A204.1 (cell line): ENCODE measurements around the gene SLC27A2.

Source experiments
- FAIRE-seq: peaks from 2 replicates; lab custom pipeline; 2012; peaks lifted over from hg19 to GRCh38; lab: Jason Lieb, UNC

Gene SLC27A2

DNA sequence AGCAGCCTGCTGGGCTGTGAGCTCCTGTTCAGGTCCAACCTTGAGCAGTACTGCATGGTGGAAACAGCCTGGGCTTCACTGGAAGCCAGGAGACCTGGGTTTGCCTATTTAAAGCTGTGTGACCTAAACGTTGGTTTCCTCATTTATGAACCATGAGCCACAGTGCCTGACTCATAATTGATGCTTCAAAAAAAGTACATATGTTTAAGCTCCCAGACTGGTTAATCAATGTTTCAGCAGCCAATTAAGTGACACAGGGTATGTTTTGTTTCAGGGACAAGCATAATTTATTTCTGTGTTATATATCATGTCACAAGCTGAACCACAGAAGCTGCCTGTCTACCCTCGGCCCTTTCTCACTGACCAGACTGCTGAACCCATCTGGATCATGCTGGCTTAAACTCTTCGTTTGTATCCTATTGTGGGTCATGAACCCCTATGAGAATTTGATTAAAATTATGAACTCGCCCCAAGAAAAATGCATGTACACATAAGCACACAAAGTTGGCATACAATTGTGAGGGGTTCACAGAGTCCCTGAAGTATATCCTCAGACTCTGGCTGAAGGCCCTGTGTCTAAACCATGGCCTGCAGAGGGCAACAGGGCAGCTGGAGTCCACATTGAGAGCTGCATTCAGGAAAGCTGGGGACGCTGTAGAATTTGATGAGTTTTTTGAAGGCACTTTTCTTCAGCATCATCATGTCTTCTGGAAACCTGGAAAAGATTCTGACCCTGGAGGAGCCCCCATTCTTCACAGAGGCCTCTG, 59.9 kb downstream of the SLC27A2 start:
- FAIRE-seq, result no peak

DNA sequence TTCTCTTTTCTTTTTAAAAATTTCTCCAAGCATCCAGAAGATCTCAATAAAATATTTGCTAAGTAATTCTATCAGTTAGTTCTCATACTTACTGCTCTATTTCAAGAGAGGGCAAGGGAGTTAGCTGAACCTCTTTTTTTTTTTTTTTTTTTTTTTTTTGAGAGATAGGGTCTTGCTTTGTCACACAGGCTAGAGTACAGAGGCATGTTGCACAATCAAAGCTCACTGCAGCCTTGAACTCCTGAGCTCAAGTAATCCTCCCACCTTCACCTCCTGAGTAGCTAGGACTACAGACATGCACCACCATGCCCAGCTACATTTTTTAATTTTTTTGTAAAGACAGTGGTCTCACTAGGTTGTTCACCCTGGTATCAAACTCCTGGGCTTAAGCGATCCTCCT, 62.2 kb downstream of the SLC27A2 start:
- FAIRE-seq, result no peak

DNA sequence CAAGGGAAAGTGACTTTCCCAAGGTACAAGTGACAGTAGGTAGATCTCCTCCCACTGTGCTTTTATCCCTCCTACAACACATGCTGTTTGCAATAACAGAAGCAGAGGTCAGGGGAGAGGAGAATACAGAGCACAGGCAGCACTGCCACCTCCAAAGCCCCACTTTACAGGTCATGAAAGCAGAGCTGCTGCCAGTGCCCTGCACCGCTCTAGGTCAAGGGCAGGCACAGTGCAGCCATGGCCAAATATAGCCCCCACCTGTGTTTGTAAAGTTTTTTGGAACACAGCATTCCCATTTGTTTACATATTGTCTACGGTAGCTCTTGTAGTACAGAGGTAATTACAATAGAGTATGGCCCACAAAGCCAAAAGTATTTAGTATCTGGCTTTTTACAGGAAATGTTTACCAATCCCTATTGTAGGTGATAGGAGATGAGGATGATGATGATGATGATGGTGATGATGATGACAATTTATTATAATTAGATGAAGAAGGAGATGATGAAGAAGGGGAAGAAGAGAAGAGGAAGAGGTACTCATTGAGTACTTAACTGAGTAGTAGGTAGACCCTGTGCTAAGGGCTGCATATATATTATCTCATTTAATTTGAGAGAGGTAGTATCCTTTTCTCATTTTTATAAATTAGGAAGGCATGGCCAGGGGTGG, 63.1 kb downstream of the SLC27A2 start:
- no peak for FAIRE-seq

DNA sequence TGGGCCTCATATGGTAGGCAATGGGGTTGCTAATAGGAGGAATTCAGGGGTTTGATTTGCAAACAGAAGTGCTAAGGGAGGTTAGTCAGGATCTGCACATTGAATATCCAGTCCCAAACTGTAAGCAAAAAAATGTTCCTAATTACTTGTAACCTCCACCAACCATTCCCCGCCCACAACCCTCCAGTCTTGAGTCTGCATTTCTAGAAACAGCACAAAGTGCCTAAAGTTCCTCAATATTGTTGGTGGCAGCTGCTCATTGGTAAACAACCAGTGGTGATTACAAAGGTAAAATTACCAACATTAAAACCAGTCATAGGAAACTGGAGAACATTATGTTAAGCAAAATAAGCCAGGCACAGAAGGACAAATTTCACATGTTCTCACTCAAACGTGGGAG, 64.6 kb downstream of the SLC27A2 start:
- FAIRE-seq, result no peak

- FAIRE-seq, result no peak
These were observed 66.0 kb downstream of the SLC27A2 start for GRCh38 chr15:50247819-50248655.

- FAIRE-seq, result no peak
These were observed 67.1 kb downstream of the SLC27A2 start for GRCh38 chr15:50248994-50249582.

DNA sequence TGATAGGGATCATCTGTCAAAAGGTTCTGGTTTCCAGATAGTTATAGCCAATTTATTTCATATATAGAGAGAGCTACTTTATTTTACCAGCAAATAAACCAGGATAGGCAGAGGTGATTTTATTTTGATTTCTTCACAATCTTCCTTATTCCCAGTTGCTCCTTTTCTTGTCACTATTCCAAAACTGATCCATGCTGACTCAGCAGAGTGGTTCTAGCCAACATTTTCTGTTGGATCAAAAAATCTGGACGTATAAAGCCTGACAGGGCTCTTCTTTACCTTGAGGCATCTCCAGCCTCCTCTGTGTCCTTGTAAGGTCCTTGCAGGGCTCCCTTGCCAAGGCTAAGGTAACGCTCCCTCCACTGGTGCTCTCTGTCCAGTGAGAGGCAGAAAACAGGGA, 67.7 kb downstream of the SLC27A2 start:
- FAIRE-seq, result no peak

DNA sequence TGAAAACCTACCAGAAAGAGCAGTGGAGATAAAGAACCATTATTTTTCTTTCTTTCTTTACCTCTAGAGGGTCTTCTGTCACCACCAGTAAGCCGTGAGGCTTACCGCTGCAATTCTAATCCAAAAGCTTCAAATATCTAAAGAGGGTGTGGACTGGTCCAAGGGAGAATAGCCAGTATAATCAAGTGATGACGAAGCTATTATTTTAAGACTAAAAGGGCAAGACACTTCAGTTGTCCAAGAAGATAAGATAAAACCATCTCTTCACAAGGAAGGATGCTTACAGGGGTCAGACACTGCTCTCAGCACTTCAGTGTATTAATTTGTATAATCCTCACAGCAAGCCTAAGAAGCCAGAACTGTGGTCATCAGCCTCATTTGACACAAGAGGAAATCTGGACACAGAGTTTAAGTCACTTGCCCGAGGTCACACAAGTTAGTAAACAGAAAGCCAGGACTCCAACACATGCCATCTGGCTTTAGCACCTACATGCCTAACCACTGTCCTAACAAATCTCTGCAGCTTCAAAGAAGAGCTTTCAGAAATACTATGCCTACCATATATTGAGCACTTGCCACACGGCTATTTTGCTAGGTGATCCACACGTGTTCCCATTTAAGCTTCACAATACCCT, 68.9 kb downstream of the SLC27A2 start:
- no peak for FAIRE-seq

DNA sequence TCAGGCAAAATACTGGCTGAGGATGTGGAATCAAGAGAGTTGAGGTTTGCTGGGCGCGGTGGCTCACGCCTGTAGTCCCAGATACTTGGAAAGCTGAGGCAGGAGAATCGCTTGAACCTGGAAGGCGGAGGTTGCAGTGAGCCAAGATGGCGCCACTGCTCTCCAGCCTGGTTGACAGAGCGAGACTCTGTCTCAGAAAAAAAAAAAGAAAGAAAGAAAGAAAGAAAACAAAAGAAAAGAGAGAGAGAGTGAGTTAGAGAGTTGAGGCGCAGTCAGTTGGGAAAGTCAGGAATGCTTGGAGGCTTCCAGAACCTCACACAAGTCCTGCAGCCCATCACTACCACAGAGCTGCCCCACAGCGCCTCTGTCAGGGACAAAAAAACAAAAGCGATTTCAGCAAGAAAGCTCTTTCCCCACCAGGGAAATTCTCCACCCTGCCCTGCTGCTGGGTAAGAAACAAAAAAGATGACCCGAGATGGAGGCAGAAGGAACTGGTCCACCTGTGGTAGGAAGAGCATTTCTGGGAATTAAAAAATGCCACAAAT, 69.7 kb downstream of the SLC27A2 start:
- FAIRE-seq, result no peak

DNA sequence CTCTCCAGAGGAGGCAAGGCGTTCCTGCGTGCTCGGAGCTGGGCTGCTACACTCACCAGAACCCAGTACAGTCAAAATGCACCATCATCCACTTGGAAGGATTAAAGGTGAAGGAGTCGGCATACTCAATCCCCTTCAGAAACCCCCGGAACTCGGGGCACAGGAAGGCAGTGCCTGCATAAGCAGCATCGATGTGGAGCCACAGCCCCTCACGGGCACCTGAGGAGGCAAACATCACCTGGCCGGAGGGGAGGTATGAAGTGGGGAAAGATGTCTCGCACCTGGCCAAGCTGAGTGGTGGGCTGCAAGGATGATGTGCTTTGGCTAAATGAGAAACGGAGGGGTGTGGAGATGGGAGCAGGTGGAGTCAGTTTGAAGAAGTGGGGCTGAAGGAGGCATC, 70.6 kb downstream of the SLC27A2 start:
- FAIRE-seq, result no peak

DNA sequence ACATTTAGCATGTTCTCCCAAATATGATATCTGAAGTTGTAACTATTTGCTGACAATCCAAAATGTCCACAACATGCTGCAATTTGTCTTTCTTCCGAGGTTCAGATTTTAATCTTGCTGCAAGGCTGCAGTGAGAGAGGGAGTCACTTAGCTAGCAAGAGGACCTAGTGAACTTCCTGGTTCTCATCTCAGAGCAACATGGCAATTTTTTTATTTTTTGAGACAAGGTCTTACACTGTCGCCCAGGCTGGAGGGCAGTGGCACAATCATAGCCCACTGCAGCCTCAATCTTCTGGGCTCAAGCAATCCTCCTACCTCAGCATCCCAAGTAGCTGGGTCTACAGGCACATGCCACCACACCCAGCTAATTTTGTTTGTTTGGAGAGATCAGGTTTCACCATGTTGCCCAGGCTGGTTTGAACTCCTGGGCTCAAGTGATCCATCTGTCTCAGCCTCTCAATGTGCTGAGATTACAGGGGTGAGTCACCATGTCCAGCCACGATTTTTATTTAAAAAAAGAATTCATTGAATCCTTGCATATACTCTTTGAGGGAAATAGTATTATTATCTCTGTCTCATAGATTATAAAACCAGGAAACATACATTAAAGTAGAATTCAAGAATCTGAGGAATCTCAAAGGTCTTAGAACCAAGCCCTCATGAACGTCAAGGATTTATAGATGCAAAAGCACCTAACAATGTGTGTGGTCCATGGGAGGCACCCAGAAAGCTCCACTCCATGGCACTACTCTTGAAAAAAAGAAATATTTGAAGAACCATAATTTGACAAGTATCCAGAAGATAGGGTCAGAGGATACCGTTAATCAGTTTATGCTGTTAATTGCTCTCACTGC, 74.4 kb downstream of the SLC27A2 start:
- FAIRE-seq, result no peak

DNA sequence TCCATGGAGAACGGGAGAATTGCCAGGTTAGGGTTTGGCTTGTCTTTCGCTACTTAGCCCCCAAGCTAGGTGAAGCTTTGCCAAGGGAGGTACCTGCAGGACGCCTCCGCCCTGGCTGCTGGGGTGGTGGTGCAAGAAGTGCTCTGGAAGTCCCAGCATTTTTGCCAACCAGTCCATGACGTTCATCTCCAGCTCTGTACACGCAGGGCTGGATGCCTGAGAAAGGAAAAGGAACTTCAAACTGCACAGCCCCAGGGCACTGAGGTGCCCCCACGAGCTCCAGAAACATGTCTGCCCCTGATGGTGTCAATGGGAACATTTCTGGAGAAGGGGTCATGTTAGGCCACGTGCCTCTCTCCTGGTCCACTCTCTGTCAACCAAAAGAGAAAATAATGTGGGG, 75.3 kb downstream of the SLC27A2 start:
- FAIRE-seq, result no peak

- no peak for FAIRE-seq
These were observed 75.9 kb downstream of the SLC27A2 start for GRCh38 chr15:50257924-50258323.

GRCh38 chr15:50259276-50259675, 77.3 kb downstream of the SLC27A2 start:
- no peak for FAIRE-seq

GRCh38 chr15:50260969-50261496, 79.0 kb downstream of the SLC27A2 start:
- FAIRE-seq, result no peak

DNA sequence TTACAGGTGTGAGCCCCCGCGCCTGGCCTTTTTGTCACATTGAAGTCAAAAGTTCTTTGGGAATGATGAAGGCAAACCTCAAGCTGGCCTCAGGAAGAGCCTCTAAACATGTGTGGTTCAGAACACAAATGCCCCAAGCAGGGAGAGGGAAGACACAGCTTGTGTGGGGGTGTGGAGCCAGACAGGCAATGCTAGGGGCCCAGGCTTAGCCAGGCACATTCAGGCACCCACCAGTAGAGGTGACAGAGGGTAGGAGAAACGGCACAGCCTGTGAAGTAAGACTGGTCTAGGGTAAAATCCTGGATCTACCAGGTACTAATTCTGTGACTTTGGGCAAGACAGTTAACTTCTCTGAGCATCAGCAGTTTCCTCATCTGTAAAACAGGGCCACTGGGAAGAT, 80.0 kb downstream of the SLC27A2 start:
- no peak for FAIRE-seq

- FAIRE-seq, result no peak
These were observed 80.5 kb downstream of the SLC27A2 start for GRCh38 chr15:50262533-50262932.

- no peak for FAIRE-seq
These were observed 83.6 kb downstream of the SLC27A2 start, which contains the start of gene HDC for GRCh38 chr15:50265620-50266019. Gene HDC, minus strand, starts transcription at chr15:50265726. Its CDS starts 103 bp downstream, at chr15:50265623.

DNA sequence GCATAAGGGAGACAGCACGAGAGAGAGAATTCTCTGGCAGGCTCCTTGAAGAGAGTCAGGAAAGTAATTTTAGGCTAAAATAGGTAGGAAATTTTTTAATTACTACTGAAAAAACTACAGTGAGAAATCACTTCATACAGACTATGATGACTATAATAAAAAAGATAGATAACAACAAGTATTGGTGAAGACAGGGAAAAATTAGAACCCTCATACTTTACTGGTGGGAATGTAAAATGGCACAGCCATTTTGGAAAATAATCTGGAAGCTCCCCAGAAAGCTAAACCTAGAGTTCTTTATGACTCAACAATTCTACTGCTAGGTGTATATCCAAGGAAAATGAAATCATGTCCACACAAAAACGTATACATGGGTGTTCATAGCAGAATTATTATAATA, 85.6 kb downstream of the SLC27A2 start:
- no peak for FAIRE-seq

DNA sequence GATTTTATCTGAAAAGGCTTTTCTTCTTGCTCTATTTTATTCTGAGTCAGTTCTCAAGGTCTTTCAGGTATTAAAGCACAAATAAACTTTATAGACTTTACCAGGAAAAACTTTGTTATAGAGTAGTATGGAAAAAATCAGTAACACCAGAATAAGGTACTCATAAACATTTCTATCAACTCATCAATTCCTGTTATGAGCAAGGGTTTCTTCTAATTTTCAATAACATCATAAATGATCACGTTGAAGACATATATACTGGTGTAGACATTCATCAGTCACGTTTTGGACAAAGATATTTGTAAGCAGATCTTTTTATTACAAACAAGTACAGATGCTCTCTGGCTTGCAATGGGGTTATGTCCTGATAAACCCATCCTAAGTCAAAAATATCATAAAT, 93.1 kb downstream of the SLC27A2 start:
- FAIRE-seq, result no peak

GRCh38 chr15:50275908-50276307, 93.9 kb downstream of the SLC27A2 start:
- no peak for FAIRE-seq
